HepG2 (cell line): ENCODE results near the gene GPC6. TPM values are rescaled to one million over a fixed set of nuclear protein-coding genes. Genes with fewer than 3 reads are reported as not detected.

ENCODE experiments used
- ATAC-seq: fragments of 200-7000 bp; cut with Tn5 transposase; 3 replicates; pipeline ENCODE4 v1.9.1; 2020; ENCODE audit warnings: mild to moderate bottlenecking, moderate library complexity
- BruUV-seq: library from RNA; stranded (reverse); fragments of 400-500 nt; replicated peaks from 2 replicates; lab custom pipeline; 2021; lab: Mats Ljungman, UMichigan
- CTCF ChIA-PET: fragments of 300-600 bp; formaldehyde crosslinking; extraction: SDS; loops from one replicate; lab custom pipeline; 2021; ENCODE audit warnings: low total read pairs, inconsistent platforms, low intra/inter-chr PET ratio; lab: Yijun Ruan, JAX
- POLR2A ChIA-PET: fragments of 350-600 bp; sonication (Branson Sonifier 250); formaldehyde crosslinking; loops from one replicate; lab custom pipeline; 2020; ENCODE audit warnings: antibody characterized with exemption, inconsistent platforms; lab: Yijun Ruan, JAX
- DNase-seq: peaks from one replicate; pipeline ENCODE4 v3.0.0-alpha.2; 2015; ENCODE audit warnings: low spot score
- FAIRE-seq: peaks from 3 replicates; lab custom pipeline; 2011; peaks lifted over from hg19 to GRCh38; lab: Jason Lieb, UNC
- H2AFZ ChIP-seq: one replicate; pipeline ENCODE4 v1.6.1; 2011; ENCODE audit warnings: low read length, inconsistent platforms
- H3K27ac ChIP-seq: fragments of 300-600 bp; 3 replicates; pipeline ENCODE4 v1.8.0; 2011; ENCODE audit warnings: mixed run types, mild to moderate bottlenecking, mixed read lengths, low read length, inconsistent platforms; ENCODE audit not compliant: insufficient read depth; ENCODE audit errors: extremely low read length
- H3K27me3 ChIP-seq, 2 experiments: fragments of 200-600 bp in 1 of 2; 2 replicates in 1 of 2; 3 replicates in 1 of 2; pipeline versions ENCODE4 v1.6.0 to v1.8.0; 2011; ENCODE audit warnings: low read length in 2 of 2, mild to moderate bottlenecking in 2 of 2, moderate library complexity in 2 of 2, inconsistent platforms in 1 of 2; ENCODE audit not compliant: insufficient read depth in 2 of 2, control insufficient read depth in 1 of 2
- H3K36me3 ChIP-seq, 2 experiments: fragments of 200-600 bp in 1 of 2; replicated peaks in 1 of 2; 2 replicates in 1 of 2; 3 replicates in 1 of 2; pipeline versions ENCODE4 v1.5.1 to v1.8.0; 2011; ENCODE audit warnings: low read length in 2 of 2, inconsistent platforms in 1 of 2; ENCODE audit not compliant: insufficient read depth in 2 of 2, control insufficient read depth in 1 of 2
- H3K4me1 ChIP-seq: 2 replicates; pipeline ENCODE4 v1.5.1; 2012; ENCODE audit warnings: low read length, inconsistent platforms; ENCODE audit not compliant: insufficient read depth
- H3K4me2 ChIP-seq: 2 replicates; pipeline ENCODE4 v1.6.0; 2011; ENCODE audit warnings: low read depth, low read length, inconsistent platforms
- H3K4me3 ChIP-seq, 3 experiments: fragments of 200-600 bp in 1 of 3; sonication (generic), shearing (Covaris generic) in 1 of 3; replicated peaks in 1 of 3; 2 replicates each; pipeline ENCODE4 v1.5.1; 2011 to 2016; ENCODE audit warnings: low read length in 3 of 3, inconsistent platforms in 2 of 3, low read depth in 2 of 3, mild to moderate bottlenecking in 2 of 3, control low read depth in 1 of 3, mixed read lengths in 1 of 3; ENCODE audit not compliant: insufficient read depth in 1 of 3
- H3K79me2 ChIP-seq: one replicate; pipeline ENCODE4 v1.6.1; 2011; ENCODE audit warnings: low read length, inconsistent platforms; ENCODE audit not compliant: insufficient read depth
- H3K9ac ChIP-seq: 2 replicates; pipeline ENCODE4 v1.6.0; 2011; ENCODE audit warnings: mild to moderate bottlenecking, low read depth, low read length, inconsistent platforms; ENCODE audit not compliant: insufficient read depth
- H3K9me3 ChIP-seq: 2 replicates; pipeline ENCODE4 v1.5.1; 2012; ENCODE audit warnings: mild to moderate bottlenecking, low read length
- H4K20me1 ChIP-seq: 2 replicates; pipeline ENCODE4 v1.6.0; 2011; ENCODE audit warnings: inconsistent platforms, mild to moderate bottlenecking, low read length, moderate library complexity; ENCODE audit not compliant: insufficient read depth
- ARNT2 ChIP-seq: sonication (generic); formaldehyde crosslinking; IDR thresholded peaks from 2 replicates; pipeline ENCODE4 v1.8.0; 2022; ENCODE audit warnings: mild to moderate bottlenecking, low read depth, missing genetic modification reagents, moderate library complexity
- GZF1 ChIP-seq: sonication (generic); formaldehyde crosslinking; IDR thresholded peaks from 2 replicates; pipeline ENCODE4 v1.5.1; 2020; ENCODE audit warnings: mild to moderate bottlenecking, missing genetic modification reagents
- HNRNPH1 ChIP-seq: fragments of 200-400 bp; formaldehyde crosslinking; optimal IDR thresholded peaks from 2 replicates; pipeline ENCODE3; 2017; ENCODE audit warnings: mild to moderate bottlenecking, low read depth, low read length
- NFATC3 ChIP-seq: sonication (generic); formaldehyde crosslinking; IDR thresholded peaks from 2 replicates; pipeline ENCODE4 v1.5.1; 2020; ENCODE audit warnings: mild to moderate bottlenecking, missing genetic modification reagents
- PHF5A ChIP-seq: IDR thresholded peaks from one replicate; pipeline ENCODE4 v1.6.1; 2018; ENCODE audit warnings: low read depth, missing genetic modification reagents; ENCODE audit not compliant: unreplicated experiment
- SCMH1 ChIP-seq: sonication (generic); formaldehyde crosslinking; IDR thresholded peaks from 2 replicates; pipeline ENCODE4 v1.9.0; 2021; ENCODE audit warnings: missing genetic modification reagents, mild to moderate bottlenecking, borderline replicate concordance
- TCF12 ChIP-seq, 2 experiments: fragments of 450-650 bp in 1 of 2; sonication (generic) in 1 of 2; formaldehyde crosslinking in 1 of 2; IDR thresholded peaks; 2 replicates each; pipeline versions ENCODE4 v1.6.1 to v1.8.0; 2017 to 2022; ENCODE audit warnings: antibody characterized with exemption in 1 of 2, mild to moderate bottlenecking in 1 of 2, missing genetic modification reagents in 1 of 2, moderate library complexity in 1 of 2
- ZMYM3 ChIP-seq: sonication (generic); formaldehyde crosslinking; IDR thresholded peaks from 2 replicates; pipeline ENCODE4 v1.5.1; 2020; ENCODE audit warnings: mild to moderate bottlenecking, missing genetic modification reagents
- ZNF326 ChIP-seq: sonication (generic); formaldehyde crosslinking; IDR thresholded peaks from 2 replicates; pipeline ENCODE4 v1.4.0; 2020; ENCODE audit warnings: missing genetic modification reagents, borderline replicate concordance
- WGBS: methylation state at CpG from one replicate; pipeline ENCODE4 v1.1.6; 2017; ENCODE audit warnings: low lambda C conversion rate; 5-methylcytosine and 5-hydroxymethylcytosine counted together
- in situ Hi-C: cut with HindIII; loops from 2 replicates; pipeline ENCODE4 v1.10.0; 2017; ENCODE audit warnings: low pct_unique_long_range_greater_than_20kb; ENCODE audit not compliant: extremely low pct_ligation_motif_present
- intact Hi-C: fragments of 100-400 bp; cut with micrococcal nuclease; formaldehyde crosslinking; loops from one replicate; pipeline ENCODE4 v1.10.0; 2022; ENCODE audit not compliant: unreplicated experiment
- polyA plus RNA-seq, 8 experiments: library from polyadenylated mRNA; depleted of rRNA in 3 of 8; stranded (reverse) in 7 of 8; unstranded in 1 of 8; fragments of >200 nt; fragmentation: Illumina TruSeq in 4 of 8; extraction: Trizol in 4 of 8; gene quantifications; 2 replicates each; pipeline versions ENCODE4 v1.2.1 to v1.2.3, GENCODE V29; 2011 to 2016; ENCODE audit warnings: low read depth in 4 of 8, missing spikeins in 1 of 8, mixed read lengths in 1 of 8; ENCODE audit not compliant: insufficient read depth in 1 of 8
- total RNA-seq, 5 experiments: library from RNA; depleted of rRNA; stranded (reverse); fragments of >200 nt; fragmentation: Illumina TruSeq; extraction: Trizol; gene quantifications; 2 replicates each; pipeline ENCODE4 v1.2.3, GENCODE V29; 2016; ENCODE audit warnings: low read depth in 1 of 5
- TF ChIP-seq, protein P1 (sequence below): IDR thresholded peaks from 2 replicates; pipeline ENCODE4 v1.6.1; 2012; ENCODE audit warnings: inconsistent platforms
- TF ChIP-seq, protein P2 (sequence below): sonication (generic); formaldehyde crosslinking; IDR thresholded peaks from 2 replicates; pipeline ENCODE4 v1.4.0; 2020; ENCODE audit warnings: missing genetic modification reagents
- TF ChIP-seq, protein P3 (sequence below): sonication (generic); formaldehyde crosslinking; IDR thresholded peaks from 2 replicates; pipeline ENCODE4 v1.8.1; 2022; ENCODE audit warnings: low read depth, mild to moderate bottlenecking, missing genetic modification reagents
- TF ChIP-seq, protein P4 (sequence below): sonication (generic); formaldehyde crosslinking; IDR thresholded peaks from 2 replicates; pipeline ENCODE4 v1.4.0; 2020; ENCODE audit warnings: missing genetic modification reagents, mild to moderate bottlenecking, borderline replicate concordance
- TF ChIP-seq, protein P5 (sequence below): sonication (generic); formaldehyde crosslinking; IDR thresholded peaks from 2 replicates; pipeline ENCODE4 v1.5.0; 2020; ENCODE audit warnings: mild to moderate bottlenecking, missing genetic modification reagents

GPC6 gene
- total and polyA plus RNA-seq, 2 of the 13 experiments (the other 11 are each of a cell fraction or from before 2014, with no cell fraction given): 24.5 to 33.9 TPM

DNA sequence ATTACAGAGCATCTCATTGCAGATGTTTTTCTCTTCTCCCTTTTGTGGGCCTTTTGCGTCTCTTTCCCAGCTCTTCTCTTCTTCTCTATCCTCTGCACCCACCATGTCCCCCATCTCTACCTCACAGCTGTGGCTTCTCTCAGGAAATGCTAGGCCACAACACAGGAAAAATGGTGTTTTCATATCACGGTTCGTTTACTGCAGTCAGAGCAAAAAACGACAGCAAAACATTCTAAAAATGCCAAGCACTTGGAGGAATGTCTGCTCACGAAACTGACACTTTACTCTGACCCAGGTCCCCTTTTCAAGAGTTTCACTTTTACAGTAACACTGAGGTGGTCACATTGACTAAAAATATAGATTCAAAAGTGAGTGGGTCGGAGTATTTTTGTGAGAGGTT lies 1100.7 kb downstream of the GPC6 start:
- in situ Hi-C loops: loop anchor here (25.0 kb wide), 1 partner anchor 1090 kb away; the partner anchor contains the start of gene GPC6
- no peak overlapping the region for H2AFZ ChIP-seq
- TF ChIP-seq ARNT2 (CRISPR knock-in tag) (no peak), GZF1 (CRISPR knock-in tag) (no peak), ZMYM3 (no peak), HNRNPH1 (no peak), NFATC3 (no peak), ZNF326 (CRISPR knock-in tag) (no peak), SCMH1 (CRISPR knock-in tag) (no peak), TCF12 (IDR thresholded peaks at IDR 0.05) (no peak), TCF12 (CRISPR knock-in tag; IDR thresholded peaks at IDR 0.05) (no peak), PHF5A (CRISPR knock-in tag) (no peak)
- TF ChIP-seq, protein P1, sequence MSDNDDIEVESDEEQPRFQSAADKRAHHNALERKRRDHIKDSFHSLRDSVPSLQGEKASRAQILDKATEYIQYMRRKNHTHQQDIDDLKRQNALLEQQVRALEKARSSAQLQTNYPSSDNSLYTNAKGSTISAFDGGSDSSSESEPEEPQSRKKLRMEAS: no peak
- TF ChIP-seq, protein P2, sequence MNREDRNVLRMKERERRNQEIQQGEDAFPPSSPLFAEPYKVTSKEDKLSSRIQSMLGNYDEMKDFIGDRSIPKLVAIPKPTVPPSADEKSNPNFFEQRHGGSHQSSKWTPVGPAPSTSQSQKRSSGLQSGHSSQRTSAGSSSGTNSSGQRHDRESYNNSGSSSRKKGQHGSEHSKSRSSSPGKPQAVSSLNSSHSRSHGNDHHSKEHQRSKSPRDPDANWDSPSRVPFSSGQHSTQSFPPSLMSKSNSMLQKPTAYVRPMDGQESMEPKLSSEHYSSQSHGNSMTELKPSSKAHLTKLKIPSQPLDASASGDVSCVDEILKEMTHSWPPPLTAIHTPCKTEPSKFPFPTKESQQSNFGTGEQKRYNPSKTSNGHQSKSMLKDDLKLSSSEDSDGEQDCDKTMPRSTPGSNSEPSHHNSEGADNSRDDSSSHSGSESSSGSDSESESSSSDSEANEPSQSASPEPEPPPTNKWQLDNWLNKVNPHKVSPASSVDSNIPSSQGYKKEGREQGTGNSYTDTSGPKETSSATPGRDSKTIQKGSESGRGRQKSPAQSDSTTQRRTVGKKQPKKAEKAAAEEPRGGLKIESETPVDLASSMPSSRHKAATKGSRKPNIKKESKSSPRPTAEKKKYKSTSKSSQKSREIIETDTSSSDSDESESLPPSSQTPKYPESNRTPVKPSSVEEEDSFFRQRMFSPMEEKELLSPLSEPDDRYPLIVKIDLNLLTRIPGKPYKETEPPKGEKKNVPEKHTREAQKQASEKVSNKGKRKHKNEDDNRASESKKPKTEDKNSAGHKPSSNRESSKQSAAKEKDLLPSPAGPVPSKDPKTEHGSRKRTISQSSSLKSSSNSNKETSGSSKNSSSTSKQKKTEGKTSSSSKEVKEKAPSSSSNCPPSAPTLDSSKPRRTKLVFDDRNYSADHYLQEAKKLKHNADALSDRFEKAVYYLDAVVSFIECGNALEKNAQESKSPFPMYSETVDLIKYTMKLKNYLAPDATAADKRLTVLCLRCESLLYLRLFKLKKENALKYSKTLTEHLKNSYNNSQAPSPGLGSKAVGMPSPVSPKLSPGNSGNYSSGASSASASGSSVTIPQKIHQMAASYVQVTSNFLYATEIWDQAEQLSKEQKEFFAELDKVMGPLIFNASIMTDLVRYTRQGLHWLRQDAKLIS (CRISPR knock-in tag): no peak
- TF ChIP-seq, protein P3, sequence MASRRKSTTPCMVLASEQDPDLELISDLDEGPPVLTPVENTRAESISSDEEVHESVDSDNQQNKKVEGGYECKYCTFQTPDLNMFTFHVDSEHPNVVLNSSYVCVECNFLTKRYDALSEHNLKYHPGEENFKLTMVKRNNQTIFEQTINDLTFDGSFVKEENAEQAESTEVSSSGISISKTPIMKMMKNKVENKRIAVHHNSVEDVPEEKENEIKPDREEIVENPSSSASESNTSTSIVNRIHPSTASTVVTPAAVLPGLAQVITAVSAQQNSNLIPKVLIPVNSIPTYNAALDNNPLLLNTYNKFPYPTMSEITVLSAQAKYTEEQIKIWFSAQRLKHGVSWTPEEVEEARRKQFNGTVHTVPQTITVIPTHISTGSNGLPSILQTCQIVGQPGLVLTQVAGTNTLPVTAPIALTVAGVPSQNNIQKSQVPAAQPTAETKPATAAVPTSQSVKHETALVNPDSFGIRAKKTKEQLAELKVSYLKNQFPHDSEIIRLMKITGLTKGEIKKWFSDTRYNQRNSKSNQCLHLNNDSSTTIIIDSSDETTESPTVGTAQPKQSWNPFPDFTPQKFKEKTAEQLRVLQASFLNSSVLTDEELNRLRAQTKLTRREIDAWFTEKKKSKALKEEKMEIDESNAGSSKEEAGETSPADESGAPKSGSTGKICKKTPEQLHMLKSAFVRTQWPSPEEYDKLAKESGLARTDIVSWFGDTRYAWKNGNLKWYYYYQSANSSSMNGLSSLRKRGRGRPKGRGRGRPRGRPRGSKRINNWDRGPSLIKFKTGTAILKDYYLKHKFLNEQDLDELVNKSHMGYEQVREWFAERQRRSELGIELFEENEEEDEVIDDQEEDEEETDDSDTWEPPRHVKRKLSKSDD (CRISPR knock-in tag): no peak
- TF ChIP-seq, protein P4, sequence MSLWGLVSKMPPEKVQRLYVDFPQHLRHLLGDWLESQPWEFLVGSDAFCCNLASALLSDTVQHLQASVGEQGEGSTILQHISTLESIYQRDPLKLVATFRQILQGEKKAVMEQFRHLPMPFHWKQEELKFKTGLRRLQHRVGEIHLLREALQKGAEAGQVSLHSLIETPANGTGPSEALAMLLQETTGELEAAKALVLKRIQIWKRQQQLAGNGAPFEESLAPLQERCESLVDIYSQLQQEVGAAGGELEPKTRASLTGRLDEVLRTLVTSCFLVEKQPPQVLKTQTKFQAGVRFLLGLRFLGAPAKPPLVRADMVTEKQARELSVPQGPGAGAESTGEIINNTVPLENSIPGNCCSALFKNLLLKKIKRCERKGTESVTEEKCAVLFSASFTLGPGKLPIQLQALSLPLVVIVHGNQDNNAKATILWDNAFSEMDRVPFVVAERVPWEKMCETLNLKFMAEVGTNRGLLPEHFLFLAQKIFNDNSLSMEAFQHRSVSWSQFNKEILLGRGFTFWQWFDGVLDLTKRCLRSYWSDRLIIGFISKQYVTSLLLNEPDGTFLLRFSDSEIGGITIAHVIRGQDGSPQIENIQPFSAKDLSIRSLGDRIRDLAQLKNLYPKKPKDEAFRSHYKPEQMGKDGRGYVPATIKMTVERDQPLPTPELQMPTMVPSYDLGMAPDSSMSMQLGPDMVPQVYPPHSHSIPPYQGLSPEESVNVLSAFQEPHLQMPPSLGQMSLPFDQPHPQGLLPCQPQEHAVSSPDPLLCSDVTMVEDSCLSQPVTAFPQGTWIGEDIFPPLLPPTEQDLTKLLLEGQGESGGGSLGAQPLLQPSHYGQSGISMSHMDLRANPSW (CRISPR knock-in tag): no peak
- TF ChIP-seq, protein P5, sequence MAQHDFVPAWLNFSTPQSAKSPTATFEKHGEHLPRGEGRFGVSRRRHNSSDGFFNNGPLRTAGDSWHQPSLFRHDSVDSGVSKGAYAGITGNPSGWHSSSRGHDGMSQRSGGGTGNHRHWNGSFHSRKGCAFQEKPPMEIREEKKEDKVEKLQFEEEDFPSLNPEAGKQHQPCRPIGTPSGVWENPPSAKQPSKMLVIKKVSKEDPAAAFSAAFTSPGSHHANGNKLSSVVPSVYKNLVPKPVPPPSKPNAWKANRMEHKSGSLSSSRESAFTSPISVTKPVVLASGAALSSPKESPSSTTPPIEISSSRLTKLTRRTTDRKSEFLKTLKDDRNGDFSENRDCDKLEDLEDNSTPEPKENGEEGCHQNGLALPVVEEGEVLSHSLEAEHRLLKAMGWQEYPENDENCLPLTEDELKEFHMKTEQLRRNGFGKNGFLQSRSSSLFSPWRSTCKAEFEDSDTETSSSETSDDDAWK (CRISPR knock-in tag): no peak

More for the DNA sequence above, 1100.7 kb downstream of the GPC6 start:
- Histone ChIP-seq H3K9ac (no peak overlapping the region), H3K9me3 (no peaks in the 10 kb centered on the region), H3K4me1 (peaks cover 17% of the 10 kb centered on the region), H3K27ac (no peak overlapping the region), H3K4me3 (no peak overlapping the region), H3K27me3 (no peaks in the 10 kb centered on the region), H3K79me2 (no peaks in the 10 kb centered on the region), H3K36me3 (no peaks in the 10 kb centered on the region), H3K4me2 (no peak overlapping the region), H4K20me1 (no peaks in the 10 kb centered on the region)
- ATAC-seq (no peak), DNase-seq (no peak), FAIRE-seq (no peak)
- POLR2A ChIA-PET: no interaction called here
- CTCF ChIA-PET: no interaction called here
- intact Hi-C loops: no loop called here
- 86% methylated on average over 6 of the region's 6 CpGs for WGBS
- no TSS peak for BruUV-seq
